Stimulated activated CD4-positive, alpha-beta T cell treated with anti-CD3 and anti-CD28 coated beads, Interleukin-4, amount 100 ng/mL, for 48 hours (primary cell): ENCODE measurements around the gene TRIAP1.

Source experiments
- DNase-seq, 2 donors: peaks; one replicate each; pipeline ENCODE4 v3.0.0-alpha.2; 2020; ENCODE audit warnings: low read depth in 2 of 2

The TRIAP1 gene

GRCh38 chr12:120429368-120429767 is 16.8 kb downstream of the TRIAP1 start:
- no peak for DNase-seq

- no peak for DNase-seq
Measured at GRCh38 chr12:120428597-120429229, 17.5 kb downstream of the TRIAP1 start.

GRCh38 chr12:120425797-120426196 is 20.4 kb downstream of the TRIAP1 start:
- no peak for DNase-seq

- DNase-seq: no peak
Measured at GRCh38 chr12:120422892-120423456, 23.2 kb downstream of the TRIAP1 start.

GRCh38 chr12:120421701-120422100 is 24.5 kb downstream of the TRIAP1 start:
- DNase-seq: no peak

GRCh38 chr12:120417917-120418580 is 28.1 kb downstream of the TRIAP1 start:
- DNase-seq: no peak

GRCh38 chr12:120416490-120417216 is 29.5 kb downstream of the TRIAP1 start:
- DNase-seq: no peak

GRCh38 chr12:120413901-120414695 is 32.1 kb downstream of the TRIAP1 start:
- DNase-seq: no peak

- no peak for DNase-seq
Measured at GRCh38 chr12:120412421-120412820, 33.8 kb downstream of the TRIAP1 start.

GRCh38 chr12:120408771-120409170 is 37.4 kb downstream of the TRIAP1 start:
- DNase-seq: no peak

GRCh38 chr12:120406553-120406952 is 39.6 kb downstream of the TRIAP1 start:
- no peak for DNase-seq

GRCh38 chr12:120406069-120406468 is 40.1 kb downstream of the TRIAP1 start:
- no peak for DNase-seq

GRCh38 chr12:120404271-120404670 is 41.9 kb downstream of the TRIAP1 start:
- no peak for DNase-seq

GRCh38 chr12:120403869-120404268 is 42.3 kb downstream of the TRIAP1 start:
- DNase-seq: no peak

- no peak for DNase-seq
Measured at GRCh38 chr12:120402217-120402616, 44.0 kb downstream of the TRIAP1 start.

- DNase-seq: no peak
Measured at GRCh38 chr12:120399531-120399930, 46.7 kb downstream of the TRIAP1 start.

- no peak for DNase-seq
Measured at GRCh38 chr12:120397824-120398540, 48.2 kb downstream of the TRIAP1 start.

GRCh38 chr12:120394483-120395367 is 51.5 kb downstream of the TRIAP1 start:
- no peak for DNase-seq
